ENCODE results near the gene MT1A. TPM values are rescaled to one million over a fixed set of nuclear protein-coding genes. Genes with fewer than 3 reads are reported as not detected.

Gene MT1A
- total and polyA plus RNA-seq, 2 of the 8 experiments (the other 6 are each of a cell fraction or from before 2014, with no cell fraction given): not detected

GRCh38 chr16:56606476-56607108 is 31.9 kb upstream of the MT1A start:
- no peak overlapping the region for H4K8ac ChIP-seq (ENCODE audit: extremely low read depth, insufficient read depth, low read length)
- no peak overlapping the region for H3K14ac ChIP-seq (ENCODE audit: insufficient read length)
- H3K4me1 ChIP-seq (replicated peaks in 1 of 4; ENCODE audit: control insufficient read depth in 3 of 4, insufficient read depth in 4 of 4, low read length in 3 of 4): peaks cover 7 to 21% (median 10%) of the 10 kb centered on the region in 4 experiments
- no peak overlapping the region for H3K4ac ChIP-seq (replicated peaks; ENCODE audit: insufficient read length, low read depth, low read length)
- no peak overlapping the region for H2AK5ac ChIP-seq (ENCODE audit: low read depth, low read length)
- no peak overlapping the region for H2AFZ ChIP-seq (ENCODE audit: low read length)
- peaks cover 25 to 55% (median 47%) of the 10 kb centered on the region in 4 experiments for H3K27me3 ChIP-seq (replicated peaks in 1 of 4; ENCODE audit: control insufficient read depth in 3 of 4, extremely low read depth in 1 of 4, insufficient read depth in 3 of 4, low read length in 3 of 4)
- H2BK15ac ChIP-seq (ENCODE audit: low read length): 0 out of 2 replicates have a peak overlapping the region, but pooled peaks have one; percentile 4
- no peak overlapping the region for H2BK120ac ChIP-seq (replicated peaks; ENCODE audit: low read depth, low read length)
- H4K5ac ChIP-seq (ENCODE audit: insufficient read length, low read depth, low read length): no peak overlapping the region
- no peaks in the 10 kb centered on the region for H3K36me3 ChIP-seq (ENCODE audit: control insufficient read depth in 2 of 4, insufficient read depth in 4 of 4, low read length in 3 of 4)
- H3K79me2 ChIP-seq (ENCODE audit: control insufficient read depth in 1 of 2, insufficient read depth in 2 of 2, low read length in 2 of 2): no peaks in the 10 kb centered on the region
- no peak overlapping the region for H3K9ac ChIP-seq (replicated peaks in 1 of 4; ENCODE audit: extremely low read depth in 1 of 4, low read depth in 3 of 4, low read length in 3 of 4)
- DNase-seq (ENCODE audit: low read depth in 1 of 2, low spot score in 2 of 2): no peak
- H3K56ac ChIP-seq (replicated peaks; ENCODE audit: insufficient read length, low read depth, low read length): no peak overlapping the region
- no peak overlapping the region for H3K27ac ChIP-seq (ENCODE audit: low read depth, low read length)
- H3K9me3 ChIP-seq (ENCODE audit: insufficient read depth in 2 of 2, low read depth in 1 of 2, low read length in 1 of 2): no peaks in the 10 kb centered on the region
- no peak overlapping the region for H4K91ac ChIP-seq (replicated peaks; ENCODE audit: insufficient read length, low read length)
- H2BK20ac ChIP-seq (ENCODE audit: low read length): no peak overlapping the region
- POLR2A ChIA-PET (ENCODE audit: partially characterized antibody): interaction anchor here (1.1 to 8.0 kb wide), 4 partner anchors 11 to 52 kb away, joined by 3 to 66 read pairs (median 8); partner anchors contain the start of gene MT1E
- peaks cover 0 to 2% of the 10 kb centered on the region in 2 experiments for H4K20me1 ChIP-seq (replicated peaks in 1 of 2; ENCODE audit: control insufficient read depth in 1 of 2, insufficient read depth in 2 of 2, low read length in 2 of 2)
- H3K18ac ChIP-seq (ENCODE audit: extremely low read depth, low read length): no peak overlapping the region
- peaks cover 11% of the 10 kb centered on the region; the same call in 1 of the 2 replicates for H3K23me2 ChIP-seq (ENCODE audit: low read depth, low read length)
- FAIRE-seq: no peak
- H3K4me2 ChIP-seq (ENCODE audit: insufficient read depth in 1 of 2, low read depth in 2 of 2, low read length in 2 of 2): no peak overlapping the region
- no peak overlapping the region for H3K23ac ChIP-seq (ENCODE audit: insufficient read length)
- WGBS, 2 experiments (ENCODE audit: extremely low coverage in 1 of 2, insufficient coverage in 1 of 2, insufficient read length in 1 of 2, insufficient replicate concordance in 2 of 2, low coverage in 1 of 2, low lambda C conversion rate in 2 of 2, missing lambda C conversion rate in 1 of 2): 80% methylated on average over 8 of the region's 8 CpGs; no CpG with 5 or more reads in 1 of the 2 experiments
- no peak for TF ChIP-seq EZH2 (IDR thresholded peaks at IDR 0.05; ENCODE audit: low read depth, low read length, severe bottlenecking)
- no peak overlapping the region; the same call in 1 of the 2 replicates for H2BK12ac ChIP-seq (ENCODE audit: low read depth, low read length)
- H2BK5ac ChIP-seq (ENCODE audit: low read depth, low read length): no peak overlapping the region
- H3K4me3 ChIP-seq (ENCODE audit: extremely low read depth in 1 of 4, insufficient read depth in 2 of 4, low read depth in 3 of 4, low read length in 4 of 4): no peak overlapping the region
- CTCF ChIA-PET (ENCODE audit: partially characterized antibody): interaction anchor here (0.9 to 9.2 kb wide), 7 partner anchors 11 to 96 kb away, joined by 3 to 85 read pairs (median 5); partner anchors contain the start of gene MT1E
- H3K79me1 ChIP-seq (ENCODE audit: low read depth, low read length): no peaks in the 10 kb centered on the region

All from H1 (cell line).